Spinal cord (tissue), 10 donors: ENCODE measurements around the gene IDH3G. TPM values are rescaled to one million over a fixed set of nuclear protein-coding genes. Genes with fewer than 3 reads are reported as not detected.

Source experiments
- DNase-seq, 6 donors: peaks; one replicate each; pipeline versions ENCODE4 v3.0.0 to v3.0.0-alpha.2; 2013 to 2015; ENCODE audit warnings: low spot score in 6 of 6, low read depth in 4 of 6
- H3K27ac ChIP-seq: one replicate; pipeline ENCODE4 v1.5.1; 2013; ENCODE audit warnings: low read depth, low read length, control low read depth
- H3K27me3 ChIP-seq: one replicate; pipeline ENCODE4 v1.6.1; 2013; ENCODE audit warnings: low read length; ENCODE audit not compliant: control insufficient read depth, insufficient read depth
- H3K36me3 ChIP-seq: one replicate; pipeline ENCODE4 v1.6.1; 2013; ENCODE audit warnings: low read length; ENCODE audit not compliant: control insufficient read depth, insufficient read depth
- H3K4me1 ChIP-seq: one replicate; pipeline ENCODE4 v1.6.1; 2013; ENCODE audit warnings: low read length; ENCODE audit not compliant: control insufficient read depth, insufficient read depth
- H3K4me3 ChIP-seq: one replicate; pipeline ENCODE4 v1.5.1; 2013; ENCODE audit warnings: low read depth, low read length, control low read depth
- H3K9me3 ChIP-seq: one replicate; pipeline ENCODE4 v1.6.1; 2013; ENCODE audit warnings: low read length; ENCODE audit not compliant: control insufficient read depth, insufficient read depth
- WGBS: methylation state at CpG from one replicate; pipeline ENCODE4 v1.1.5; 2013; ENCODE audit warnings: missing lambda C conversion rate; ENCODE audit not compliant: insufficient coverage; 5-methylcytosine and 5-hydroxymethylcytosine counted together
- polyA plus RNA-seq, 2 donors: library from polyadenylated mRNA; unstranded; fragments of 120-200 nt; gene quantifications; one replicate each; pipeline ENCODE4 v1.2.1, GENCODE V29; 2013; ENCODE audit not compliant: insufficient read length in 2 of 2
- total RNA-seq, 2 donors: library from RNA; depleted of rRNA in 1 of 2; stranded (reverse); fragments of 120-200 nt in 1 of 2; fragments of >200 nt in 1 of 2; gene quantifications; one replicate each; pipeline versions ENCODE4 v1.2.3 to v1.2.4, GENCODE V29; 2013 to 2014
- donor health status: healthy.

Gene IDH3G
- total and polyA plus RNA-seq, 4 donors = 36.3 to 138 (median 90.4) TPM

- H3K27me3 ChIP-seq = no peaks in the 10 kb centered on the region
- DNase-seq = no peak
- H3K27ac ChIP-seq = no peak overlapping the region
- peaks cover 58% of the 10 kb centered on the region for H3K4me1 ChIP-seq
- WGBS = 81% methylated on average over 24 of the region's 25 CpGs
- no peaks in the 10 kb centered on the region for H3K9me3 ChIP-seq
- peaks cover 87% of the 10 kb centered on the region for H3K36me3 ChIP-seq
- no peak overlapping the region for H3K4me3 ChIP-seq
These were observed 24.1 kb downstream of the IDH3G start for GRCh38 chrX:153769865-153770600.

- no peaks in the 10 kb centered on the region for H3K27me3 ChIP-seq
- peaks cover 80% of the 10 kb centered on the region for H3K36me3 ChIP-seq
- WGBS = 90% methylated on average over 23 of the region's 23 CpGs
- no peaks in the 10 kb centered on the region for H3K9me3 ChIP-seq
- H3K4me1 ChIP-seq = peaks cover 65% of the 10 kb centered on the region
- H3K27ac ChIP-seq = no peak overlapping the region
- no peak for DNase-seq
- H3K4me3 ChIP-seq = no peak overlapping the region
These were observed 24.9 kb downstream of the IDH3G start for GRCh38 chrX:153769158-153769864.

GRCh38 chrX:153768311-153769157, 25.6 kb downstream of the IDH3G start:
- H3K4me1 ChIP-seq = peaks cover 71% of the 10 kb centered on the region
- H3K27ac ChIP-seq = no peak overlapping the region
- H3K36me3 ChIP-seq = peaks cover 72% of the 10 kb centered on the region
- DNase-seq = no peak
- H3K27me3 ChIP-seq = no peaks in the 10 kb centered on the region
- 82% methylated on average over 20 of the region's 22 CpGs for WGBS
- no peaks in the 10 kb centered on the region for H3K9me3 ChIP-seq
- H3K4me3 ChIP-seq = no peak overlapping the region

- H3K27me3 ChIP-seq = no peaks in the 10 kb centered on the region
- H3K36me3 ChIP-seq = peaks cover 63% of the 10 kb centered on the region
- DNase-seq = no peak
- peaks cover 71% of the 10 kb centered on the region for H3K4me1 ChIP-seq
- WGBS = 82% methylated on average over 20 of the region's 20 CpGs
- no peak overlapping the region for H3K27ac ChIP-seq
- H3K9me3 ChIP-seq = no peaks in the 10 kb centered on the region
- H3K4me3 ChIP-seq = peak overlapping the region; percentile 43
These were observed 26.5 kb downstream of the IDH3G start for GRCh38 chrX:153767674-153768055.

GRCh38 chrX:153766871-153767673, 27.1 kb downstream of the IDH3G start:
- H3K9me3 ChIP-seq = no peaks in the 10 kb centered on the region
- H3K27ac ChIP-seq = peak overlapping the region; percentile 71
- no peak for DNase-seq
- H3K36me3 ChIP-seq = peaks cover 57% of the 10 kb centered on the region
- H3K4me1 ChIP-seq = peaks cover 71% of the 10 kb centered on the region
- no peaks in the 10 kb centered on the region for H3K27me3 ChIP-seq
- WGBS = 72% methylated on average over 53 of the region's 56 CpGs
- peak overlapping the region; percentile 43 for H3K4me3 ChIP-seq

- DNase-seq = peak in 2 of 6 donors; percentile 66 to 69
- H3K27ac ChIP-seq = peak overlapping the region; percentile 83
- no peaks in the 10 kb centered on the region for H3K9me3 ChIP-seq
- no peaks in the 10 kb centered on the region for H3K27me3 ChIP-seq
- H3K36me3 ChIP-seq = peaks cover 49% of the 10 kb centered on the region
- peaks cover 71% of the 10 kb centered on the region for H3K4me1 ChIP-seq
- WGBS = 48% methylated on average over 19 of the region's 21 CpGs
- H3K4me3 ChIP-seq = peak overlapping the region; percentile 43
These were observed 27.9 kb downstream of the IDH3G start for GRCh38 chrX:153766098-153766817.

GRCh38 chrX:153765138-153766079, 28.8 kb downstream of the IDH3G start:
- peaks cover 65% of the 10 kb centered on the region for H3K4me1 ChIP-seq
- peak in 2 of 6 donors; percentile 36 to 79 for DNase-seq
- 54% methylated on average over 27 of the region's 27 CpGs for WGBS
- peaks cover 41% of the 10 kb centered on the region for H3K36me3 ChIP-seq
- H3K27ac ChIP-seq = peak overlapping the region; percentile 83
- peak overlapping the region; percentile 43 for H3K4me3 ChIP-seq
- no peaks in the 10 kb centered on the region for H3K27me3 ChIP-seq
- H3K9me3 ChIP-seq = no peaks in the 10 kb centered on the region

- no peaks in the 10 kb centered on the region for H3K27me3 ChIP-seq
- 53% methylated on average over 3 of the region's 7 CpGs for WGBS
- H3K4me3 ChIP-seq = peak overlapping the region; percentile 43
- peak overlapping the region; percentile 83 for H3K27ac ChIP-seq
- H3K9me3 ChIP-seq = no peaks in the 10 kb centered on the region
- H3K36me3 ChIP-seq = peaks cover 34% of the 10 kb centered on the region
- no peak for DNase-seq
- H3K4me1 ChIP-seq = peaks cover 59% of the 10 kb centered on the region
These were observed 29.4 kb downstream of the IDH3G start for GRCh38 chrX:153764786-153765137.
